NCI-H748 (cell line): ENCODE results near the gene SMG1.

ENCODE experiments used
- DNase-seq: peaks from one replicate; lab custom pipeline; 2025; ENCODE audit not compliant: unreplicated experiment; lab: John Stamatoyannopoulos, UW

The SMG1 gene

GRCh38 chr16:18855196-18855595, 71.0 kb downstream of the SMG1 start:
- DNase-seq, result no peak

DNA sequence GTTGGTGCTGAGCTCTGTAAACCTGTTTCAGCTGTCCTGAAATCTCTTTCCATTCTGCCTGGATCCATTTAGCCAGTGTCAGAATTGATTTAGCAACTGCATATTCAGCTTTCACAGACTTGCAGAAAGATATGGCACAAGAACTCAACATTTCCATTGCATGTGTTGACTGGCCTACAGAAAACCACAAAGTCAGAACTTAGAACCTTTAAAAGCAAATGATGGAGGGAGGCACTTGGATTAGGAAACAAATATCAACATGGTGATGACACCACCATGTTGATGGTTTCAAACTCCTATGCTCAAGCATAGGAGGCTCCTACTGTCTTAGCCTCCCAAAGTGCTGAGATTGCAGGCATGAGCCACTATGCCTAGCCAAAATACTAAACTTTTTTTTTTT, 72.5 kb downstream of the SMG1 start:
- no peak for DNase-seq

GRCh38 chr16:18852647-18853046, 73.6 kb downstream of the SMG1 start:
- DNase-seq, result no peak

DNA sequence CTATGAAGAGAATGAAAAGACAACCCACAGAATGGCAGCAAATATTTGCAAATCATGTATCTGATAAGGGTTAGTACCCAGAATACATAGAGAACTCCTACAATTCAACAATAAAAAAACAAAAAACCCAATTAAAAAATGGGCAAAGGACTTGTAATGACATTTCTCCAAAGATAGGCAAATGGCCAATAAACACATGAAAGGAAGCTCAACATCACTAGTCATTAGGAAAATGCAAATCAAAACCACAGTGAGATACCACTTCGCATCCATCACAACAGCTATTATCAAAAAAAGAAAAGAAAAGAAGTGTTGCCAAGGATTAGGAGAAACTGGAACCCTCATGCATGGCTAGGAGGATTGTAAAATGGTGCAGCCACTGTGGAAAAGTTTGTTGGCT, 79.8 kb downstream of the SMG1 start:
- DNase-seq, result no peak

DNA sequence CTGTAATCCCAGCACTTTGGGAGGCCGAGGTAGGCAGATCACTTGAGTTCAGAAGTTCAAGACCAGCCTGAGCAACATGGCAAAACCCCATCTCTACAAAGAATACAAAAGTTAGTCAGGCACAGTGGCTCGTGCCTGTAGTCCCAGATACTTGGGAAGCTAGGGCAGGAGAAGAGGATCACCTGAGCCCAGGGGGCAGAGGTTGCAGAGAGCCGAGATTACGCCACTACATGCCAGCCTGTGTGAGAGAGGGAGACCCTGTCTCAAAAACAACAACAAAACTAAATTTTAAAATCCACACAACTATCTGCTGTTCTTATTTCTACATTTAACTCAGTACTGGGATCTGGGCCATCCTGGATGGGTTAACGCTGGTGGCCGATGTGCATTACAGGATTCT, 83.6 kb downstream of the SMG1 start:
- no peak for DNase-seq

DNA sequence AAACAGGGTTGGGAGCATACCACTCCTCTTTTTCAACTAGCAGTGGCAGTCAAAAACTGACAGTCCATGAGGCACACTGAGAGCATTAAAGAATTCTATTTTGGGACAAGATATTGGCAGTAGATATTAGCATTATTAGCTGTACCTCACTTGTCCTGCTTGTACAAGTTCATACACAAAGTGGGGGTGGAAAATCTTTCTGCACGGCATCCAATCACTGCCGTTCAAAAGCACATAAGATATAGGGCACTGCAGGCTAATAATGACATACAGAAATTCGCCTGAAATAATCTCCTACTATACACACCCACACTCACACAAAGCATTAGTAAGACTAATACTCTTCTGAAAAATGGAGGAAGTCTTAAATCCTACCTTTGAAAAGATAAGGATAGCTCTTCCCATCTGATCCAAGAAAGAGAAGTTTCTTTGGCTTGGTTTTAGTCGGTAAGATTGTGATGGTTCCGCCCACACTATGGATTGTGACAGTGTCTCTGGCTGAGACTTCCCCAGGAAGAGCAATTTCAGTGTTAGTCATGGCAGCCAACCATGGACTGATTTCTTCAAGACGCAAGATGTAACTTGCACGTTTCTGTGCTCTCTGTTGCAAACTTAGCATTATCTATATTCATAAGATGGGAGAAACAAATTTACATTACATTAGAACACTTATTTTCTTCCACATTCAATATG, 84.2 kb downstream of the SMG1 start:
- DNase-seq, result no peak

GRCh38 chr16:18839555-18839954, 86.7 kb downstream of the SMG1 start:
- DNase-seq, result no peak

DNA sequence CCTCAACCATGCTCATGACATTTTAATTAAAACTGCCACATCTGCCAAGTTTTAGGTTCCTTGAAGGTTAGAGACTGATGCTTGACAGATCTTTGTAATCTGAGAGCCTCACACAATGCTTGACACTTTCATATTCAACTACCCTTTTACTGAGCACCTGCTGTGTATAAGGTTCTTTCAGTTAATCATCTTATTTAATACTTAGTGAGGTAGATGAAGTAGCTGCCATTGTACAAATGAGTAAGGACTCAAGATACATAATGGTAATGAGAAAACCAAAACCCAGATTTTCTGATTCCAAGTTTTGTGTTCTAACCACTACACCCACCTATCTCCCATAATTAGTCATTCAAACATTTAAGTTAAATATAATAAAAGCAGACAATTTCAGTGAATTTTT, 89.5 kb downstream of the SMG1 start:
- DNase-seq, result no peak

- no peak for DNase-seq
These were observed 91.3 kb downstream of the SMG1 start for GRCh38 chr16:18834864-18835263.

- no peak for DNase-seq
These were observed 92.3 kb downstream of the SMG1 start for GRCh38 chr16:18833707-18834505.

DNA sequence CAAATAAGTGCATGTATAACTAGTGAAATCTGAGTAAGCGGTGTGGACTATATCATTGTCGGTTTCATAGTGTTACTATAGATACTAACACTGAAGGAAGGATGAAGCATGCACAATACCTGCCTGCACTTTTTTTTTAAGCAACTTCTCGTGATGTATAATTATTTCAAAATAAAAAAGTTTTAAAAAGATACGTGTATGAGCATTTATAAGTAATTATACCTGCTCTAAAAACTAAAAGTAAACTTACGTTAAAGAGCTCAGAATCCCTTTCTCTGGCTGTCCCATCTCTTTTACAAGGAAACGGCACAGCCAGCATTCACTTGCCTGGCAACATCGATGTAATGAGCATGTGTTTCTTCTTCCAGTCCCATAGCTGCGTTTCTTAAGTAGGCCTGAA, 93.6 kb downstream of the SMG1 start:
- no peak for DNase-seq

DNA sequence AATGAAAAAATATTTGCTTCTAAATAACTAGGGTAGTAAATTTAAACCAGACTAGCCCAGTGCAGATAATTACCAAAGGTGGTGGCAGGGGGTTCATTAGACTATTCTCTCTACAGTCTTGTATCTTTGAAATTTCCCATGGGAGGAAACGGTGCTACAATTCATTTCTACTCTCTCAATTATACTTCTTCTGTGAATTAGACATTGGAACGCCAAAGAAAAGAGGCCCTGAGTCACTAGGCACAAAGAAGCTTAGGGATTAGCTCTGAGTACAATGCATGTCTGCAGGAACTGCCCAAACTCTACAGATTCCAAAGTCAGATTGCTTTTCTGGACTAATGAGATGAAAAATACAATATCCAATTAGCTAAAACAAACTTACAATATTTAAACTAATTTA, 94.2 kb downstream of the SMG1 start:
- DNase-seq, result no peak

DNA sequence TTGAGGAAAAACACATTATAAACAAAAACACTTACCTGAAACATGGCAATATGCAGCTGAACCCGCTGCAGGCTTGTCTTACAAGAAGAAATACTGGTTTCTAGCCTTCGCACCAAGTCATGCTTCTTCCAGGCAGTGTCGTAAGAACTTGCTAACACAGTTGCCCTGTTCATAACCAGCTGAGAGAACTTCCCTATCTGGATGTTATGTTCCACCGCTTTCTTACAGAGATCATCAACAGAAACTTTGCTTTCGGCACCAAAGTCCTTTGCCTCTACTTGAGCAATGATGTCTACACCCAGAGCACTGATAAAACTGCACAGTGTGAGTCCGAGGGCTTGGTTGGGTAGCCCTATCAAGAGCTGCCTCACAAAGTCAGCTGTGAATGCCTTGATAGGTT, 97.0 kb downstream of the SMG1 start:
- no peak for DNase-seq

GRCh38 chr16:18827890-18828289, 98.3 kb downstream of the SMG1 start:
- no peak for DNase-seq

DNA sequence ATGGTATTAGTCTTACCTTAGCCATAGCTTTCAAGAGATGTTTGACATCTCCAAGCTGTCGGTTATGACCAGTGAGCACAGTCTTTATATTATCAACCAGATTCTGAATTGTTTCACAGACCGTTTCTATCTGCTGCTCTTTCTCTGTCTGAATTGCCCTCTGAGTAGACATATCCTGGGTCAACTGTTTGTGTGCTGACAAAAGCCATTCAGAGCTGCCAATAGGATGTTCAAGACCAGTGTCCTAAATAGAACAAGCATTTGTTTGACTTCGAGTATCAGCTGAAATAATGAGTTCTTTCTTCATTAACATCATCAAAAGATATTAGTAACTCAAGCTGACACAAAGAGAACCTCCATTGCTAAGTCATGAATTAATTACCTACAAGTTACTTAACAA, 109.9 kb downstream of the SMG1 start:
- no peak for DNase-seq

DNA sequence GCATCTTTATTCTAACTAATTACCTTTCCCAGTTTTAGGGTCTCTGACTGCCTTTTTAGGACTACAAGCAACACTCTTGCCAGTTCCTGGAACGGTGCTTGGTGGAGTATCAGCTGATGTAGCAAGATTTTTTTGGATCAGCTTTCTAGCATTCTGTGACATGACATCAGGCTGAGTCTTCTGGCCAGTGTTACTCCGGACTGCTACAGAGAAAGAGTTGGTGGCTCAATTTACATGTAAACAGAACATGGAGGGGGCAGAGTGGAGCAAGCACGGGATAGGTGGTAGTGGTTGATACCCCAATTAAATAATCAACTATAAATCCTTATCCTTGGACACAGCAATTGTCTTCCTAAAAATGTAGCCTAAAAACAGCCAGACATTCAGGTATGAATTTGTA, 114.3 kb downstream of the SMG1 start:
- DNase-seq, result no peak

- no peak for DNase-seq
These were observed 117.0 kb downstream of the SMG1 start for GRCh38 chr16:18809165-18809564.

DNA sequence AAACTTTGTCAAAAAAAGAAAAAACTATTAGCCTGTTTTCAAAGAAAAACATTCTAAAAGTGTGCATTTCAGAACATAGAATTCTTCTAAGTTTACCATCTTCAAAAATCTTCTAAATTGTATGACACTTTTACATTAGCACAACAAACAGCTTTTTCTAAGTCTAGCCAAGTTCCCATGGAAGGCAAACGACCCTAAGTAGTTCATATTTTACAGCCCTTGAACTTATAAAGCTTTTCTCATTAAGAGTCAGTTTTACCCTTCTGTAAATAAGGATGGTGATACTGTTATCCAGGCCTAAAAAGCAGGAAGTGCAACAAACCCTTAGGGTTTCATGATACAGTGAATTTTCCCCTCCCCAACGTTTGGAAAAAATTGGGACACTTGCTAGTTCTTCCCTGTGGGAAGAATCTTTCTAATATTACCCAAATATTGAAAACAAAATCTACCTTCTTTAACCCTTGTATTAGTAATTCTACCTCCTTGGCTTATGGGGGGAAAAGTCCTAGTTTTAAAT, 120.9 kb downstream of the SMG1 start:
- no peak for DNase-seq

GRCh38 chr16:18804540-18804939, 121.7 kb downstream of the SMG1 start:
- no peak for DNase-seq

- DNase-seq, result no peak
These were observed 122.4 kb downstream of the SMG1 start for GRCh38 chr16:18803569-18804462.

DNA sequence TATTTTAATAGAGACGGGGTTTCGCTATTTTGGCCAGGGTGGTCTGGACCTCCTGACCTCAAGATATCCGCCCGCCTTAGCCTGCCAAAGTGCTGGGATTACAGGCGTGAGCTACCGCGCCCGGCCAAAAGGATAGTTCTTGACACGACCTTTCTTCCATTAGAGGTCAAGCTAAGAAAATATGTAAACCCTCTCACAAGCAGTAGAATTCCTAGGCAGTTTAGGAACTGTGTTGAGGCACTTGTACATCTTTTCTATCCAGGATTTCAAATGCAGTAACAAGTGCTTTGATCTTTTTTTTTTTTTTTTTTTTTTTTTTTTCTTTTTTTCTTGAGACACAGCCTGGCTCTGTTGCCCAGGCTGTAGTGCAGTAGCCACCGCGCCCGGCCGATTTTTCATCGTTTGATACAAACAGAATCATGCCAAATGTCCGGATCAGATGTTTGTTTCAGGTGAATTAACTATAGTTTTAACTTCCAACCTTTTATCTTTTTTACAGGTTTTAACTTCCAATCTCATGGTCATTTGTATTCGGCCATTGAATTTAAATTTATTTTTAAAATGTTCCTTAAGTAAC, 123.4 kb downstream of the SMG1 start:
- DNase-seq, result no peak
